NOMO-1 (cell line): ENCODE results near the gene PPOX.

Experiments
- DNase-seq, 2 experiments: peaks; one replicate each; lab custom pipeline; 2025; ENCODE audit not compliant: unreplicated experiment in 2 of 2; lab: John Stamatoyannopoulos, UW

PPOX gene

GRCh38 chr1:161174911-161175310 is 8.7 kb downstream of the PPOX start:
- DNase-seq = no peak

- no peak for DNase-seq
These were observed 9.7 kb downstream of the PPOX start for GRCh38 chr1:161175771-161176453.

DNA sequence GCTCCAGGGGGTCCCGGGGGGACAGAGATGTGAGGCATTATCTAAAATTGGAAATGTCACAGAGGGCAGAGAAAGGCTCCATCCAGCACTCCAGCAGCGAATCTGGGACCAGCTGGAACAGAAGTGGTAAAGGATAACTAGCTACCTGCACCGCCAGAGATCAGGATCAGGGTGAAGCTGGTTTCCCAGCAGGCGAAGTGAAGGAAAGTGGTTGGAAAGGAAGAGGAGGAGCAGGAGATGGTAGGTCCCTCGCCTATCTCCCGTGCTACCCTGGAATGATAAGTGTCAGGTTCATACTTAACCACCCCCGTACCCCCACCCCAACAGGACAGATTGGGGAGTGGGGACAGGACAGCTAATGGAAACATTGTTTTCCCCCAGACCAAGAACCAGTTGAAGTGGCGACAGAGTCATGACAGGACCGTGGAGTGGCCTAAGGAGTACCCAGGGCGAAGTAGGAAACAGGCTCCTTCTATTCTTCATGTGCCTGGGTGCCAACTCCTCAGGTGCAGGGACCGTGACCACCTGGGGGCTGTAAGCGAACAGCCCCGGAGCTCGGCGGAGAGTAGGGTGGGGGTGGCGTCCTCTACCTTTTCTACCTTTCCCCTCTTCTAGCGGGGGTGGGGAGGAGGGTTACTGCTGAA is 10.4 kb downstream of the PPOX start:
- DNase-seq = no peak

- DNase-seq = peak; percentile 76 to 78
These were observed 11.1 kb downstream of the PPOX start, which contains the start of gene B4GALT3 for GRCh38 chr1:161177112-161177935. Gene B4GALT3 (minus strand): TSS chr1:161177507. CDS start chr1:161176060, 1,447 bp downstream.

DNA sequence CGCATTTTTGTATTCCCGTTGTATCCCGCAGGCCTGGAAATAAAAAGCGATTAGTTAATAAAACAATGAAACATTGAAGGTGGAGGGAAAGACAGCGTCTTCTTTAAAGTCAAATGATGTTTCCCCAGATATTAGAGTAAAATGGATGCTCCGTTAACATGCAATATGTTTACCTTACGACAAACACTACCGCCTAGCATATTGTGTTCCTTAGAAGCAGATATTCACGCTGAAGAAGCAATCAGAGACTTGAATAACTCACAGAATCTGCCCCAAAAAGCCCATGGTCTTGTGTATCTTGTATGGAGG is 11.7 kb downstream of the PPOX start:
- no peak for DNase-seq

DNA sequence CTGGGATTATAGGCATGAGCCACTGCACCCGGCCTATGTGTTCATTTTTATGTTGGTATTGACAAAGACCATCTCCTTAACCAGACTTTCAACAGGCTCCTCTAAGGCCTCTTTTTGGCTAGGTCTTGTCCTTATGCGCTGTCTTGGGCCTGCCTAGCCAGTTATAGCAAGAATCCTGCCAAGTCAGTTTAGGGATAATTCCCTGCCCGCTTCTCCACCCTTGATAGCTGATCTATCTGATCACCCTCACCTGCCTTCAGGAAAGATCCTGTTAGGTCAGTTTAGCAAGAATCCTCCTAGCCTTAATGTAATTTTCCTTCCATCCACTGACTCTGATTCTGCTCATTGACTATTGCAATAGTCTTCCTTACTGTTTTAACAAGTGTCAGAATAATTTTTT is 13.5 kb downstream of the PPOX start:
- no peak for DNase-seq

DNA sequence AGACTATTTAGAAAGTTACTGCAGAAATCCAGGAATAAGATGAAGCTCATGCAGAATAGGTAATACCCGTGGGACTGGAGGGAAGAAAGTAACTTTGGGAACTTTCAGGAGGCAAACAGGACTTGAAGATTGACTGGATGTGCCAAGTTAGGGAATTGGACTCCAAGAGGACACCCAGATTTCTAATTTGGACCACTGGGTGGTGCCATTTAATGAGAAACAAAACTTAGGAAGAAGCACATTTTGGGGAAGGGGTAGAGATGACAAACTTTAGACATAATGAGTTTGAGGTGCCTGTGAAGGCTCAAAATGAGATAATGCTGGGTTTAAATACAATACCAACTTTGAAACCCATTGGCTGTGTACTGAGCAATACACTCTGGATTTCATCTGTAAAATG is 14.4 kb downstream of the PPOX start:
- no peak for DNase-seq

- DNase-seq = peak; percentile 70 to 79
These were observed 16.0 kb downstream of the PPOX start for GRCh38 chr1:161182214-161182613.

DNA sequence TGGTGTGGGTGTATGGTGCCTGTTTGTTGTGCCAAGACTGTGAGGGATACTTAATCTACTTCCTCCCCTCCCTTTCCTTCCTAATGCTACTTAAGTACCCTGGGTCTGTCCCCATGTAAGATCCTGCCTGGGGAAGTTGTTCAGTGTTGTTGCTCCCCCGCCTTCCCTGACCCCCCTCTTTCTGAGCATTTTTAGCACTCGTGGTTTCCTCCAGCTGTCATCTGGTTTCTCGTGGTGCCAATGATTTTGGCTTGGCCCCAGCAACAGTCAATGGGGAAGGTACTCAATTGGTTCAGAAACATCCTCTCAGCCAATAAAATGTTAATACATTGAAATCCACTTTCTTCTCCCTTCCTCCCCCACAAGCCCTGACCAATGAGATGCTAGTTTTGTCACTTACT is 19.1 kb downstream of the PPOX start:
- peak; percentile 97 to 98 for DNase-seq

DNA sequence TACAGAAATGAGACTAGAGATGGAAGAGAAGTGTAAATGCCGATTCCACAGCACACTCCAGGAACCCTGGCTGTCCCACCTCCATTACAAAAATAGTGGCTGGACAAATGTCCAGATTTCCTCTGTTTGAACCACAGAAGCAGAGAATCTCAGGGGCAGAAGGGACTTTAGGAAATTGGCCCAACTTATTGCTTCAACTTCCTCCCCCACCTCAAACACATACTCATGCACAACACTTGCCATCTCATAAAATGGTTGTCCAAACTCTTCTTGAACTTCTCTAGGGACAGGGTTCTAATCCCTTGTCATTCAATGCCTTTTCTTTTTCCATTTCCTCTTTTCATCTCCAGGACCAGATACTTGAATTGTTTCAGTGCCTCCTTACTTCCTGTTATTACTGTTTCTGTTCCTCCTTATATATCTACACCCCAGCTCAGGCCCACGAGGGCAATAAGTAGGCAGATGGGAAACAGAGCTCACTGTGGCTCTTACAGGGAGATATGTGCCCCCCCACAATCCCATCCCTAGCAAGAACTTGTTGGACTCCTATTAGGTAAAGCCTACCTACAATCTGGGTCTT is 19.6 kb downstream of the PPOX start:
- peak; percentile 85 to 97 for DNase-seq

GRCh38 chr1:161187311-161187710 is 21.1 kb downstream of the PPOX start:
- DNase-seq = no peak

GRCh38 chr1:161188381-161188780 is 22.2 kb downstream of the PPOX start:
- DNase-seq = no peak

- no peak for DNase-seq
These were observed 22.8 kb downstream of the PPOX start for GRCh38 chr1:161189036-161189435.

GRCh38 chr1:161190962-161191521 is 24.8 kb downstream of the PPOX start:
- DNase-seq = no peak

- no peak for DNase-seq
These were observed 25.7 kb downstream of the PPOX start for GRCh38 chr1:161191971-161192370.

- peak; percentile 77 to 78 for DNase-seq
These were observed 26.5 kb downstream of the PPOX start for GRCh38 chr1:161192476-161193465.

GRCh38 chr1:161193561-161194235 is 27.5 kb downstream of the PPOX start:
- no peak for DNase-seq

DNA sequence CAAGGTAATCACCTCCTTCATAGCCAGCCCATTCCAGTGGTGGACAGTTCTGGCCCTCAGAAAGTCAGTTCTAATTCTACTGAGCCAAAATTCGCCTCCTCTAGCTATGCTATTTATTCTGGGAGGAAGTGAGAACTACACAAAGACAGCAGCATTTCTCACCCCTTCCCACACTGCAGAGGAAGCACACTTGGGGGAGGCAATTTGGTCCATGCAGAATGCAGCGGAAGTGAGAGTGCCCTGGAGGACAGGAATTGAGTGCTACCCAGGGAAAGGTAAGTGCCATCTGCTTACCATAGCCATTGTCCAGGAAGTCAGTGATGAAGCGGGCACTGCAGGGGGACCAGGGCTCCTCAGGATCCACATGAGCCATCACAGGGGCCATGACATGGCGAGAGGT is 28.9 kb downstream of the PPOX start:
- DNase-seq = peak; percentile 63 to 71

DNA sequence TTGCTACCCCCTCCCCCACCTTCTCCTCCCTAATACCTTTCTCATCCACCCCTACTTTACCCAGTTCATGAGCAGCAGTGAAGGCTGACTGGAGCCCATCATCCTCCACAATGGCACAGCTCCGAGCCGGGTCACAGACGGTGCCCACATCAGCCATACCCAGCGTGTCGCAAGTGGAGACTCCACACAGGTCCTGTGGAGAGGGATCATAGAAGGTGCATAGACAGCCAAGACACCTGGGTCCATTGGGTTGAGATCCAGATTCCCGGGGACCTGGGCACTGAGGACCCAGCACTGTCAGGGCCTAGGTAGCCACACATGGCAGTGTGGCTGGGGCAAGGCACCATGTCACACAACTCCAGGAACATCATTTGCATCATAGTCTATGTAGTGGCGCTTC is 29.9 kb downstream of the PPOX start:
- DNase-seq = no peak
